ENCODE results near the gene CALHM3. TPM values are rescaled to one million over a fixed set of nuclear protein-coding genes. Genes with fewer than 3 reads are reported as not detected.
A peak's percentile ranks its signal among the peaks of the same experiment; 100 is the strongest.

CALHM3 gene
- total RNA-seq, 4 donors from 2014 or later, result not detected

DNA sequence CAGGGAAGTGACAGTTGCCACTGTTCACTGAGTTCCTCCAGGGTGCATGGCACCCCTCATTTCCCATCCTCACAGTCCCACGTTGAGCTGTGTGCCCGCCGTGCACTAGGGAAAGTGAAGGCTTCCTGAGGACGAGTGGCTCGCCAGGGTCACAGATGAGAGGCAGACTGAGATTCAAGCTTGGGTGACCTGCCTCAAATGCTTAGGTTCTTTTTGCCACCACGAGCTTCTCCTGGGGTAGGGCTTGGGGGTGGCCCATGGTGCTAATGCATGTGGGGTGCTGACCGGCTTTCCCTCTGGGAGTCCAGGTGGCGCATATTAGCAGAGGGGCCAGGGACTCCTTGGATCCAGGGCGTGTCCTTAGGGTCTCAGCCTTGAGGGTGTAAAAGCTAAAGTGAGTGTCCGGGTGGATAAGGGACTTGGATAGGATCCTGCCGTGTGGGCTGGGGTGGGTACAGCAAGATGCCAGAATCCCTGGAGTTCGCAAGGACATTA lies 28.8 kb downstream of the CALHM3 start:
- Histone ChIP-seq H3K4me3 (peak overlapping the region; percentile 58), H3K27me3 (no peaks in the 10 kb centered on the region), H3K36me3 (peaks cover 33% of the 10 kb centered on the region), H3K9me3 (no peaks in the 10 kb centered on the region), H3K27ac (peak overlapping the region; percentile 87), H3K4me1 (peaks cover 74% of the 10 kb centered on the region)
- WGBS, result 78% methylated on average over 11 of the region's 12 CpGs
- TF ChIP-seq, protein P1, sequence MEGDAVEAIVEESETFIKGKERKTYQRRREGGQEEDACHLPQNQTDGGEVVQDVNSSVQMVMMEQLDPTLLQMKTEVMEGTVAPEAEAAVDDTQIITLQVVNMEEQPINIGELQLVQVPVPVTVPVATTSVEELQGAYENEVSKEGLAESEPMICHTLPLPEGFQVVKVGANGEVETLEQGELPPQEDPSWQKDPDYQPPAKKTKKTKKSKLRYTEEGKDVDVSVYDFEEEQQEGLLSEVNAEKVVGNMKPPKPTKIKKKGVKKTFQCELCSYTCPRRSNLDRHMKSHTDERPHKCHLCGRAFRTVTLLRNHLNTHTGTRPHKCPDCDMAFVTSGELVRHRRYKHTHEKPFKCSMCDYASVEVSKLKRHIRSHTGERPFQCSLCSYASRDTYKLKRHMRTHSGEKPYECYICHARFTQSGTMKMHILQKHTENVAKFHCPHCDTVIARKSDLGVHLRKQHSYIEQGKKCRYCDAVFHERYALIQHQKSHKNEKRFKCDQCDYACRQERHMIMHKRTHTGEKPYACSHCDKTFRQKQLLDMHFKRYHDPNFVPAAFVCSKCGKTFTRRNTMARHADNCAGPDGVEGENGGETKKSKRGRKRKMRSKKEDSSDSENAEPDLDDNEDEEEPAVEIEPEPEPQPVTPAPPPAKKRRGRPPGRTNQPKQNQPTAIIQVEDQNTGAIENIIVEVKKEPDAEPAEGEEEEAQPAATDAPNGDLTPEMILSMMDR (IDR thresholded peaks at IDR 0.05), result no peak
- TF ChIP-seq EP300 (IDR thresholded peaks at IDR 0.05) (no peak), POLR2A (IDR thresholded peaks at IDR 0.05) (no peak), POLR2AphosphoS5 (IDR thresholded peaks at IDR 0.05) (no peak)
- DNase-seq (ENCODE audit: low spot score in 2 of 2), result no peak

DNA sequence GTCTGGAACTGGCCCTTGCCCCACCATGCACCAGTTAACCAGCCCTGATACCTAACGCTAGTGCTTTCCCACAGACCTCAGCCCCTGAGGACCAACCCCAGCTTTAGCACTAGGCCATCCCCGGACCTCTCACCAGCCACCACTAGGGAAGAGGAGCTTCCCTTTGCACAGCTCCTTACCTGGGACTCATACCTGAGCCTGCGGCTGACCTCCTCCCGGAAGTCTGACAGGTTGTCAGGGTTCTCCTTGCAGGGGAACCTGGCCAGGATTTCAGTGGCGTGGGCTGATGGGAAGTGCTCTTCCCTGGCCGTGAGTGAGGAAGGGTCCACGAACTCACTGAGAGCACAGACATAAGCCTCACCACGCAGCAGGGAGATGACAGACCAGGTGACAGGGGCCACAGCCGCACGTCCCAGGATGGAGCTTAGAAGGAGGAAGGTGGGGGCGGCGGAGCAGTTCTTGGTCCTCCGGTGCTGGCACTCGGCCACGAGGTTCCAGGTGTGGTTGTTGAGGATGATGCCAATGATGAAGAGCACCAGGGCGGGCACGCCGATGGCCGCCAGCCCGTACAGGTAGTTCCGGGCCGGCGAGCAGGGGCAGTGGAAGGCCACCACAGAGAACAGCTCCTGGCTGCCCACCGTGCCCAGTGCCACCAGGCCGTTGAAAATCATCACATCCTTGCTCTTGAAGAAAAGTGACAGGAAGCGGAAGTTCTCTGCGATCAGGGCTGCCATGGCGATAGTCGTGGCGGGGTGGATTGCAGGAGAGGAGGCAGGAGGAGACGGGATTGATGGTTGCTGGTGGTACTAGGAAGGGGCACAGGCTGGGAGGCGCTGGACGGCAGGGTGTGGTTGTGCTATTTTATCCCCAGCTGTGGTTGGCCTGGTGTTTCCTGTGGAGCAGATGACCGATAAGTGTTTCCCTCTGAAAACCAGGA lies 29.6 kb downstream of the CALHM3 start:
- no peak for TF ChIP-seq POLR2A (IDR thresholded peaks at IDR 0.05)
- TF ChIP-seq EP300 (IDR thresholded peaks at IDR 0.05), result no peak
- TF ChIP-seq, protein P1 (IDR thresholded peaks at IDR 0.05), result no peak
- TF ChIP-seq POLR2AphosphoS5 (IDR thresholded peaks at IDR 0.05), result no peak
- Histone ChIP-seq H3K27me3 (no peaks in the 10 kb centered on the region), H3K36me3 (peaks cover 40% of the 10 kb centered on the region), H3K27ac (peak overlapping the region; percentile 87), H3K9me3 (no peaks in the 10 kb centered on the region), H3K4me3 (peak overlapping the region; percentile 58), H3K4me1 (peaks cover 79% of the 10 kb centered on the region)
- no peak for DNase-seq (ENCODE audit: low spot score in 2 of 2)
- WGBS, result 75% methylated on average over 30 of the region's 34 CpGs

DNA sequence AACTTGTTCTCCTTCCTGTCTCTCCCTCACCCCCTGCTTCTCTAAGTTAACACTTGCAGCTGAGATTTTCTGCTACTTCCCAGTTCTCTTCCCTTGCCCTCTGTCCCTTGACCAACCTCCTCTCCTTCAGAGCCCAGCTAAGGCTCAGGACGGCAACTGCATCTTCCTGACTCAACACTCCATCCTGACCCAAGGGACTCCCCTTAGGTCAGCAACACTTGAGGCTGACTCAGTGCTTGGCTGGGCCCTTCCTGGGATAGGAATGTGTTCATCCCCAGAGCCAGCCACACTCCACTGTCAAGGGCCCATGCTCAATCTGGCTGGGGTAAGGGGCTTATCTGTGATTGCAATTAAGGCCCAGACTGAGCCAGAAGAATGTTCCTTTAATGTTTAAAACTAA lies 30.3 kb downstream of the CALHM3 start:
- no peak for DNase-seq (ENCODE audit: low spot score in 2 of 2)
- WGBS, result 48% methylated on average over 1 of the region's 1 CpG
- H3K4me1 ChIP-seq, result peaks cover 80% of the 10 kb centered on the region
- H3K27ac ChIP-seq, result peak overlapping the region; percentile 87
- H3K9me3 ChIP-seq, result no peaks in the 10 kb centered on the region
- no peaks in the 10 kb centered on the region for H3K27me3 ChIP-seq
- peaks cover 48% of the 10 kb centered on the region for H3K36me3 ChIP-seq
- TF ChIP-seq POLR2A (IDR thresholded peaks at IDR 0.05) (no peak), EP300 (IDR thresholded peaks at IDR 0.05) (no peak), POLR2AphosphoS5 (IDR thresholded peaks at IDR 0.05) (no peak)
- TF ChIP-seq, protein P1 (IDR thresholded peaks at IDR 0.05), result no peak
- H3K4me3 ChIP-seq, result peak overlapping the region; percentile 58

DNA sequence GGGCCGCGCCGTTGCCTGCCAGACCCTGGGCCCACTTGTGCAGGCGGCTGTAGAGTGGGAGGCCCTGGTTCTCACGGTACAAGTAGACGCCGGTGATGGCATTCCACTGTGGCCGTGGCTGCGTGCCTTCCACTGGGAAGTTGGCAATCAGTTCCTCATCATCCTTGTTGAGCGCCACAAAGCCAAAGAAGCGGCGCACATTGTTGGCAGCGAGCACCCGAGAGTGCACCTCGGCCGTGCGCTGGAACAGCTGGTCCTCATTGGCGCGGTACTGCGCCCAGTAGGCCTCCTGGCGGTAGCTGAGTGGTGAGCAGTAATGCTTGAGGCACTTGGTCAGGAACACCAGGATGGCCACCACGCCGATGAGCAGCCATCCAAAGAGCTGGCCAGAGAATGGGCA lies 31.9 kb downstream of the CALHM3 start:
- DNase-seq (ENCODE audit: low spot score in 2 of 2), result no peak
- Histone ChIP-seq H3K9me3 (no peaks in the 10 kb centered on the region), H3K4me1 (peaks cover 73% of the 10 kb centered on the region), H3K36me3 (peaks cover 62% of the 10 kb centered on the region), H3K27me3 (no peaks in the 10 kb centered on the region), H3K27ac (peak overlapping the region; percentile 87), H3K4me3 (no peak overlapping the region)
- 83% methylated on average over 11 of the region's 23 CpGs for WGBS
- TF ChIP-seq, protein P1 (IDR thresholded peaks at IDR 0.05), result no peak
- TF ChIP-seq POLR2AphosphoS5 (IDR thresholded peaks at IDR 0.05) (no peak), POLR2A (IDR thresholded peaks at IDR 0.05) (no peak), EP300 (IDR thresholded peaks at IDR 0.05) (no peak)
